Muscle layer of colon (tissue), 2 donors: ENCODE data around the gene BRD7.
"Not testable (repeated sequence)": the region's sequence is repeated elsewhere in the genome, so short reads cannot be mapped to it uniquely, and the experiment has no call there.

ENCODE experiments used
- H3K27ac ChIP-seq: one replicate; pipeline ENCODE4 v1.7.0; 2013; ENCODE audit warnings: low read depth, mild to moderate bottlenecking, low read length, moderate library complexity
- H3K27me3 ChIP-seq, 2 donors: one replicate each; pipeline ENCODE4 v1.7.0; 2013; ENCODE audit warnings: low read length in 2 of 2, mild to moderate bottlenecking in 2 of 2; ENCODE audit not compliant: insufficient read depth in 2 of 2, control insufficient read depth in 1 of 2
- H3K36me3 ChIP-seq: one replicate; pipeline ENCODE4 v1.7.0; 2013; ENCODE audit warnings: mild to moderate bottlenecking, low read length; ENCODE audit not compliant: insufficient read depth
- H3K4me1 ChIP-seq: one replicate; pipeline ENCODE4 v1.7.0; 2013; ENCODE audit warnings: mild to moderate bottlenecking, low read length; ENCODE audit not compliant: insufficient read depth
- H3K4me3 ChIP-seq, 2 donors: one replicate each; pipeline ENCODE4 v1.7.0; 2013; ENCODE audit warnings: low read length in 2 of 2, low read depth in 1 of 2, mild to moderate bottlenecking in 1 of 2, moderate library complexity in 1 of 2
- H3K9ac ChIP-seq: one replicate; pipeline ENCODE4 v1.7.0; 2013; ENCODE audit warnings: low read length
- H3K9me3 ChIP-seq: one replicate; pipeline ENCODE4 v1.7.0; 2013; ENCODE audit warnings: mild to moderate bottlenecking, low read length
- donor health status: abdominal sarcoma.
- donor health status: Adenocarcinoma of cecum.

Gene BRD7

GRCh38 chr16:50351116-50351515 is 17.7 kb downstream of the BRD7 start:
- Histone ChIP-seq H3K4me3 (no peak overlapping the region), H3K36me3 (peaks cover 28% of the 10 kb centered on the region), H3K27ac (no peak overlapping the region), H3K4me1 (no peaks in the 10 kb centered on the region), H3K9ac (no peak overlapping the region), H3K27me3 (no peaks in the 10 kb centered on the region), H3K9me3 (no peaks in the 10 kb centered on the region)

GRCh38 chr16:50345210-50345609 is 23.6 kb downstream of the BRD7 start:
- not testable (repeated sequence) for H3K9ac ChIP-seq, H3K4me3 ChIP-seq, H3K27me3 ChIP-seq, H3K9me3 ChIP-seq, H3K27ac ChIP-seq
- peaks cover 12% of the 10 kb centered on the region for H3K36me3 ChIP-seq
- peaks cover 10% of the 10 kb centered on the region for H3K4me1 ChIP-seq

GRCh38 chr16:50343566-50343965 is 25.2 kb downstream of the BRD7 start:
- not testable (repeated sequence) for H3K27me3 ChIP-seq, H3K4me3 ChIP-seq, H3K9me3 ChIP-seq, H3K27ac ChIP-seq, H3K9ac ChIP-seq
- Histone ChIP-seq H3K4me1 (peaks cover 25% of the 10 kb centered on the region), H3K36me3 (peaks cover 14% of the 10 kb centered on the region)

GRCh38 chr16:50340578-50340977 is 28.2 kb downstream of the BRD7 start:
- Histone ChIP-seq H3K4me3 (no peak overlapping the region), H3K9ac (no peak overlapping the region), H3K27ac (no peak overlapping the region), H3K4me1 (peaks cover 37% of the 10 kb centered on the region), H3K9me3 (no peaks in the 10 kb centered on the region), H3K36me3 (peaks cover 14% of the 10 kb centered on the region), H3K27me3 (no peaks in the 10 kb centered on the region)

- Histone ChIP-seq H3K27me3 (no peaks in the 10 kb centered on the region), H3K9ac (no peak overlapping the region), H3K27ac (no peak overlapping the region), H3K9me3 (no peaks in the 10 kb centered on the region), H3K36me3 (peaks cover 14% of the 10 kb centered on the region), H3K4me3 (no peak overlapping the region), H3K4me1 (peaks cover 46% of the 10 kb centered on the region)
Measured at GRCh38 chr16:50338371-50339231, 30.2 kb downstream of the BRD7 start.

- H3K9ac ChIP-seq = no peak overlapping the region
- peaks cover 11% of the 10 kb centered on the region for H3K36me3 ChIP-seq
- H3K4me3 ChIP-seq = no peak overlapping the region
- peaks cover 50% of the 10 kb centered on the region for H3K4me1 ChIP-seq
- no peaks in the 10 kb centered on the region for H3K27me3 ChIP-seq
- no peak overlapping the region for H3K27ac ChIP-seq
- no peaks in the 10 kb centered on the region for H3K9me3 ChIP-seq
Measured at GRCh38 chr16:50336884-50337283, 31.9 kb downstream of the BRD7 start.

- Histone ChIP-seq H3K27ac (peak overlapping the region; percentile 49), H3K27me3 (no peaks in the 10 kb centered on the region), H3K4me1 (peaks cover 47% of the 10 kb centered on the region), H3K9me3 (no peaks in the 10 kb centered on the region), H3K4me3 (no peak overlapping the region), H3K36me3 (peaks cover 11% of the 10 kb centered on the region), H3K9ac (no peak overlapping the region)
Measured at GRCh38 chr16:50335196-50335958, 33.4 kb downstream of the BRD7 start.

GRCh38 chr16:50334106-50334975 is 34.4 kb downstream of the BRD7 start:
- no peaks in the 10 kb centered on the region for H3K9me3 ChIP-seq
- no peaks in the 10 kb centered on the region for H3K27me3 ChIP-seq
- no peak overlapping the region for H3K9ac ChIP-seq
- no peak overlapping the region for H3K4me3 ChIP-seq
- peaks cover 12% of the 10 kb centered on the region for H3K36me3 ChIP-seq
- H3K4me1 ChIP-seq = peaks cover 48% of the 10 kb centered on the region
- H3K27ac ChIP-seq = peak overlapping the region; percentile 49

GRCh38 chr16:50332599-50332998 is 36.2 kb downstream of the BRD7 start:
- Histone ChIP-seq H3K27ac (no peak overlapping the region), H3K36me3 (peaks cover 12% of the 10 kb centered on the region), H3K27me3 (no peaks in the 10 kb centered on the region), H3K9ac (no peak overlapping the region), H3K4me3 (no peak overlapping the region), H3K4me1 (peaks cover 37% of the 10 kb centered on the region), H3K9me3 (no peaks in the 10 kb centered on the region)

GRCh38 chr16:50331570-50331969 is 37.2 kb downstream of the BRD7 start:
- H3K27me3 ChIP-seq = no peaks in the 10 kb centered on the region
- H3K36me3 ChIP-seq = peaks cover 18% of the 10 kb centered on the region
- H3K4me3 ChIP-seq = no peak overlapping the region
- H3K27ac ChIP-seq = peak overlapping the region; percentile 1
- H3K4me1 ChIP-seq = peaks cover 39% of the 10 kb centered on the region
- H3K9ac ChIP-seq = no peak overlapping the region
- no peaks in the 10 kb centered on the region for H3K9me3 ChIP-seq
